ENCODE measurements around the gene ADGRG4. TPM values are rescaled to one million over a fixed set of nuclear protein-coding genes. Genes with fewer than 3 reads are reported as not detected.

Gene ADGRG4
- total RNA-seq, 2 donors from 2014 or later: 0.23 TPM; not detected in 1

DNA sequence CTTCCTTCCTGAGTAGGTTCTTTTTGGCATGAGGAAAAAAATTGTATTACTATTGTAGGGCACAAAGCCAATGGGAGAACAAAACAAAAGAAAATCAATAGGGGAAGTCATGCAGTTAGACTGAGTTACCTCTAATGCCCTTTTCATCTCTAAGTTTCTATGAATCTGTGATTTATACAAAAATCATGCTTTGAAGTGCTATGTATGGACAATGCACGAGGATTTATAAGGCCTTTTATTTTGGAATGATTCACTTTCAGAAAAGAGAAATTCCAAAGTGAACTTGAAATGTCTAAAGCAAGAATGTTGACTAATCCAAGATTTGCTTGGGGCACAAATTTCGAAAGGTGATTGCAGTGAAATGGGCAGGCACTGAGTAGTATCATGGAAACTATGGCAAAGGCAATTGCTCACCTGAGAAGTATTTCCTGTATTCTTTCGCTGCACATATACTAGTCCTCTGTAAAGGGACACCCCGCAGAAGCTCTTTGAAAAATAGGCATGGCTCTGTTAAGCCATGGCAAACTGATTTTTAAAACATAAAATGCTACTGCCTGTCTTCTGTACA is 52.8 kb downstream of the ADGRG4 start:
- Histone ChIP-seq H3K4me3 (no peak overlapping the region), H3K36me3 (no peaks in the 10 kb centered on the region), H3K27ac (no peak overlapping the region), H3K9me3 (no peaks in the 10 kb centered on the region), H3K4me1 (replicated peaks) (no peaks in the 10 kb centered on the region), H3K27me3 (replicated peaks; ENCODE audit: insufficient read depth) (no peaks in the 10 kb centered on the region)
- no peak for DNase-seq (ENCODE audit: low spot score)
- intact Hi-C loops (cut with DNase I): no loop called here
- 86% methylated on average over 4 of the region's 4 CpGs for WGBS
- TF ChIP-seq POLR2A (IDR thresholded peaks at IDR 0.05) (no peak), POLR2AphosphoS5 (IDR thresholded peaks at IDR 0.05) (no peak)
- TF ChIP-seq, protein P1, sequence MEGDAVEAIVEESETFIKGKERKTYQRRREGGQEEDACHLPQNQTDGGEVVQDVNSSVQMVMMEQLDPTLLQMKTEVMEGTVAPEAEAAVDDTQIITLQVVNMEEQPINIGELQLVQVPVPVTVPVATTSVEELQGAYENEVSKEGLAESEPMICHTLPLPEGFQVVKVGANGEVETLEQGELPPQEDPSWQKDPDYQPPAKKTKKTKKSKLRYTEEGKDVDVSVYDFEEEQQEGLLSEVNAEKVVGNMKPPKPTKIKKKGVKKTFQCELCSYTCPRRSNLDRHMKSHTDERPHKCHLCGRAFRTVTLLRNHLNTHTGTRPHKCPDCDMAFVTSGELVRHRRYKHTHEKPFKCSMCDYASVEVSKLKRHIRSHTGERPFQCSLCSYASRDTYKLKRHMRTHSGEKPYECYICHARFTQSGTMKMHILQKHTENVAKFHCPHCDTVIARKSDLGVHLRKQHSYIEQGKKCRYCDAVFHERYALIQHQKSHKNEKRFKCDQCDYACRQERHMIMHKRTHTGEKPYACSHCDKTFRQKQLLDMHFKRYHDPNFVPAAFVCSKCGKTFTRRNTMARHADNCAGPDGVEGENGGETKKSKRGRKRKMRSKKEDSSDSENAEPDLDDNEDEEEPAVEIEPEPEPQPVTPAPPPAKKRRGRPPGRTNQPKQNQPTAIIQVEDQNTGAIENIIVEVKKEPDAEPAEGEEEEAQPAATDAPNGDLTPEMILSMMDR (IDR thresholded peaks at IDR 0.05): no peak

DNA sequence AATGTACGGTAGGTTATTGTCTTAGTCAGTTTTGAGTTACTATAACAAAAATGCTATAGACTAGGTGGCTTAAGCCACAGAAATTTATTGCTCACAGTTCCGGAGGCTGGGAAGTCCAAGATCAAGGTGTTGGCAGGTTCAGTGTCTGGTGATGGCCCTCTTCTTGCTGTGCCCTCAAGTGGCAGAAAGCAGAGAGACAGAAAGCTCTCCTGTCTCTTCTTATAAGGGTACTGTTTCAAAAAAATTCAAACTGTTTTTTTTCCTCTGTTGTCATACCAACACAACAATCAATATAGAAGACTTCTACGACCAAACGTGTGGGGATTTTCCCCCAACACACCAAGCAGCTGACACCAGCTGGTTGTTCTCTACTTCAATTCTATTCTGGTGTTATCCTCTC is 53.4 kb downstream of the ADGRG4 start:
- H3K27me3 ChIP-seq (replicated peaks; ENCODE audit: insufficient read depth): no peaks in the 10 kb centered on the region
- H3K4me3 ChIP-seq: no peak overlapping the region
- TF ChIP-seq POLR2AphosphoS5 (IDR thresholded peaks at IDR 0.05): no peak
- TF ChIP-seq, protein P1 (IDR thresholded peaks at IDR 0.05): no peak
- no peak for TF ChIP-seq POLR2A (IDR thresholded peaks at IDR 0.05)
- DNase-seq (ENCODE audit: low spot score): no peak
- no peak overlapping the region for H3K27ac ChIP-seq
- no peaks in the 10 kb centered on the region for H3K9me3 ChIP-seq
- no peaks in the 10 kb centered on the region for H3K36me3 ChIP-seq
- no peaks in the 10 kb centered on the region for H3K4me1 ChIP-seq (replicated peaks)
- intact Hi-C loops (cut with DNase I): no loop called here
- 78% methylated on average over 4 of the region's 4 CpGs for WGBS

DNA sequence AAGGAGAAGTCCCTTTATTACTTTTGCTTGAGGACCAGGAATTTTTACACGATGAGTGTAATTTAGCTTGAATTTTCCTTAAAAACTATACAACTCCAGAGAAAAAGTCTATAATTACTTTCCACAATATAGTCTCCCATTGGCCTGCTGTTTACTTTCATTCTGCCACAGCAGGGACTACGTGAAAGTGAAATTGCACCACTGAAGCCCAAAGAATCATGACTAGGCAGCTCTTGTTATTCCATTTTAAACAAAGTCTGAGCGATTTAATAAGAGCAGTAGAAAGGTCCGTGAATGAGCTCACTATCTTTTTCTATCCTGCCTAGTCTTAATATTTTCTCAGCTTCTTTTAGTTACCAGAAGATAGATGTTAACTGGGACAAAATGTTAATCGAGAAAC is 68.6 kb downstream of the ADGRG4 start:
- Histone ChIP-seq H3K27me3 (replicated peaks; ENCODE audit: insufficient read depth) (no peaks in the 10 kb centered on the region), H3K4me1 (replicated peaks) (no peaks in the 10 kb centered on the region), H3K27ac (no peak overlapping the region), H3K9me3 (no peaks in the 10 kb centered on the region), H3K36me3 (no peaks in the 10 kb centered on the region), H3K4me3 (no peak overlapping the region)
- 75% methylated on average over 5 of the region's 5 CpGs for WGBS
- no peak for TF ChIP-seq POLR2A (IDR thresholded peaks at IDR 0.05)
- TF ChIP-seq POLR2AphosphoS5 (IDR thresholded peaks at IDR 0.05): no peak
- TF ChIP-seq, protein P1 (IDR thresholded peaks at IDR 0.05): no peak
- intact Hi-C loops (cut with DNase I): no loop called here
- DNase-seq (ENCODE audit: low spot score): no peak

DNA sequence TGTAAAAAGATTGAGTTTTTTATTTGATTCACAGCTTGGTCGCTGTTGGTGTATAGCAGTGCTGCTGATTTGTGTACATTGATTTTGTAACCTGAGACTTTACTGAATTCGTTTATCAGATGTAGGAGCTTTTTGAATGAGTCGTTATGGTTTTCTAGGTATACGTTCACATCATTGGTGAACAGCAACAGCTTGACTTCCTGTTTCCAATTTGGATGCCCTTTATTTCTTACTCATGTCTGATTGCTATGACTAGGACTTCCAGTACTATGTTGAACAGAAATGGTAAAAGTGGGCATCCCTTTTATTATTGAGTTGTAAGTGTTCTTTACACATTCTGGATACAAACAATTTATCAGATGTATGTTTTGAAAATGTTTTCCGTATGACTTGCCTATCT is 76.0 kb downstream of the ADGRG4 start:
- 82% methylated on average over 5 of the region's 5 CpGs for WGBS

More for the DNA sequence above, 76.0 kb downstream of the ADGRG4 start:
- no peaks in the 10 kb centered on the region for H3K4me1 ChIP-seq (replicated peaks)
- no peaks in the 10 kb centered on the region for H3K36me3 ChIP-seq
- no peaks in the 10 kb centered on the region for H3K9me3 ChIP-seq
- no peaks in the 10 kb centered on the region for H3K27me3 ChIP-seq (replicated peaks; ENCODE audit: insufficient read depth)
- TF ChIP-seq, protein P1 (IDR thresholded peaks at IDR 0.05): no peak
- TF ChIP-seq POLR2A (IDR thresholded peaks at IDR 0.05) (no peak), POLR2AphosphoS5 (IDR thresholded peaks at IDR 0.05) (no peak)
- H3K27ac ChIP-seq: no peak overlapping the region
- intact Hi-C loops (cut with DNase I): no loop called here
- DNase-seq (ENCODE audit: low spot score): no peak
- no peak overlapping the region for H3K4me3 ChIP-seq

Data from prostate gland (tissue), 2 donors.